LNCaP clone FGC (cell line): ENCODE measurements around the gene PRELID3B.

Experiments used
- DNase-seq: peaks from one replicate; pipeline ENCODE4 v3.0.0-alpha.2; 2011; ENCODE audit warnings: low read depth
- H3K4me3 ChIP-seq: 2 replicates; pipeline ENCODE4 v1.5.1; 2011; ENCODE audit warnings: mild to moderate bottlenecking, low read depth, low read length, control low read depth
- CTCF ChIP-seq: IDR thresholded peaks from 2 replicates; pipeline ENCODE4 v1.5.1; 2012; ENCODE audit warnings: mild to moderate bottlenecking; ENCODE audit not compliant: control insufficient read depth, insufficient read depth; ENCODE audit errors: extremely low read depth

Gene PRELID3B

GRCh38 chr20:59023616-59024015 is 19.0 kb downstream of the PRELID3B start:
- no peak overlapping the region for H3K4me3 ChIP-seq
- DNase-seq = no peak
- TF ChIP-seq CTCF = no peak

GRCh38 chr20:59022754-59023153 is 19.8 kb downstream of the PRELID3B start:
- H3K4me3 ChIP-seq = no peak overlapping the region
- no peak for TF ChIP-seq CTCF
- DNase-seq = no peak

GRCh38 chr20:59020938-59021551 is 21.5 kb downstream of the PRELID3B start:
- TF ChIP-seq CTCF = no peak
- H3K4me3 ChIP-seq = no peak overlapping the region
- no peak for DNase-seq

- no peak within 1 kb of the TSS for H3K4me3 ChIP-seq
- TF ChIP-seq CTCF = no peak
- DNase-seq = no peak
Measured at GRCh38 chr20:59019217-59019616, 23.4 kb downstream of the PRELID3B start, which contains the start of gene TUBB1. TSS of gene TUBB1 (plus strand) at chr20:59019429. CDS start at chr20:59019523, 94 bp downstream.

GRCh38 chr20:59018817-59019216 is 23.8 kb downstream of the PRELID3B start:
- no peak overlapping the region for H3K4me3 ChIP-seq
- no peak for TF ChIP-seq CTCF
- no peak for DNase-seq

- no peak for TF ChIP-seq CTCF
- DNase-seq = no peak
Measured at GRCh38 chr20:59017493-59018231, 24.9 kb downstream of the PRELID3B start.

More at GRCh38 chr20:59017493-59018231, 24.9 kb downstream of the PRELID3B start:
- no peak overlapping the region for H3K4me3 ChIP-seq
